Naive thymus-derived CD8-positive, alpha-beta T cell (primary cell): ENCODE measurements around the gene LMBR1. TPM values are rescaled to one million over a fixed set of nuclear protein-coding genes. Genes with fewer than 3 reads are reported as not detected.
"Not testable (repeated sequence)": the region's sequence is repeated elsewhere in the genome, so short reads cannot be mapped to it uniquely, and the experiment has no call there.

Experiments
- ATAC-seq, 2 donors: fragments of 150-1000 bp; cut with Tn5 transposase in 1 of 2; sonication (Bioruptor Pico), chemical (Tn5 transposase) in 1 of 2; 1 replicate in 1 of 2; 2 replicates in 1 of 2; pipeline ENCODE4 v1.10.0; 2021; ENCODE audit warnings: mild to moderate bottlenecking in 2 of 2, moderate library complexity in 2 of 2
- POLR2A ChIA-PET: fragments of 350-600 bp; sonication (Branson Sonifier 250); formaldehyde crosslinking; loops from one replicate; lab custom pipeline; 2021; ENCODE audit warnings: antibody characterized with exemption; lab: Charles Lee
- DNase-seq, 10 donors: peaks; one replicate each; pipeline versions ENCODE4 v3.0.0 to v3.0.0-alpha.2; 2020 to 2022
- H3K27ac Mint-ChIP-seq, 10 donors: one replicate each; pipeline ENCODE4 v1.8.0; 2020 to 2022; ENCODE audit warnings: mild to moderate bottlenecking in 10 of 10, mixed read lengths in 10 of 10, moderate library complexity in 4 of 10, inconsistent platforms in 1 of 10
- H3K27me3 Mint-ChIP-seq, 5 donors: one replicate each; pipeline ENCODE4 v1.8.0; 2021 to 2022; ENCODE audit warnings: mixed read lengths in 5 of 5
- H3K36me3 Mint-ChIP-seq, 3 donors: one replicate each; pipeline ENCODE4 v1.8.0; 2020 to 2022; ENCODE audit warnings: mixed read lengths in 3 of 3, mild to moderate bottlenecking in 2 of 3, inconsistent platforms in 1 of 3
- H3K4me1 Mint-ChIP-seq, 4 donors: one replicate each; pipeline ENCODE4 v1.8.0; 2021 to 2022; ENCODE audit warnings: mixed read lengths in 4 of 4
- H3K4me3 Mint-ChIP-seq, 10 donors: one replicate each; pipeline ENCODE4 v1.8.0; 2020 to 2022; ENCODE audit warnings: mild to moderate bottlenecking in 10 of 10, mixed read lengths in 10 of 10, moderate library complexity in 6 of 10, inconsistent platforms in 1 of 10
- H3K9me3 Mint-ChIP-seq, 9 donors: one replicate each; pipeline ENCODE4 v1.8.0; 2020 to 2022; ENCODE audit warnings: mixed read lengths in 9 of 9, mild to moderate bottlenecking in 3 of 9, inconsistent platforms in 1 of 9, moderate library complexity in 1 of 9
- polyA plus RNA-seq, 3 donors: library from polyadenylated mRNA; unstranded; fragments of 300-500 nt; fragmentation: Illumina TruSeq; gene quantifications; one replicate each; pipeline ENCODE4 v1.2.3, GENCODE V29; 2021
- total RNA-seq, 8 experiments: library from RNA in 2 of 8; stranded (reverse) in 2 of 8; gene quantifications; one replicate each; pipeline ENCODE4 v1.2.3 and lab custom pipeline; 2021 to 2026

The LMBR1 gene
- total and polyA plus RNA-seq, 5 experiments from 2014 or later: 41.9 to 157 (median 45.9) TPM

DNA sequence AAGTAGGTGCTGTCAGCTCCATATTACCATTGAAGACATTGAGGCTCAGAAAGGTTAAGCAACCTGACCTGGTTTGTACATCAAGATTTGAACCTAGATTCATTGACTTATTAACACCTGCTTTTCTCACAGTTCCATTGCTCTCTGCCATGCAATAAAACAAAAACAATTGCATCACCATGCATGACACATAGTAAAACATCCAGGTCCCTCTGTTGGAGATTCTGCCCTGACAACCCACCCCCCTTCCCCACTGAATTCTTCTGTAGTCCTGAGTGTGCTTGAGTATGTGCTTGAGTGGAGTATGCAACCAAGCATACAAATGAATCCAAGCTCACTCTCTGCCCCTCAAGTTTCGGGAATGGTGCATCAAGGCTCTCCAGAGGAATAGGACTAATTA is 6.0 kb upstream of the LMBR1 start:
- POLR2A ChIA-PET: no interaction called here
- Mint-ChIP-seq H3K9me3 (no peaks in the 10 kb centered on the region), H3K4me3 (no peak overlapping the region), H3K27ac (peak overlapping the region in 3 of 10 donors; percentile 9 to 60 (median 19)), H3K4me1 (peaks cover 12 to 42% (median 34%) of the 10 kb centered on the region in 4 donors), H3K36me3 (no peaks in the 10 kb centered on the region), H3K27me3 (peaks cover 0 to 4% (median 0%) of the 10 kb centered on the region in 5 donors)
- DNase-seq (no peak), ATAC-seq (no peak)

GRCh38 chr7:156897673-156898072 is 4.7 kb upstream of the LMBR1 start:
- DNase-seq (no peak), ATAC-seq (no peak)
- H3K27me3 Mint-ChIP-seq: peaks cover 0 to 4% (median 0%) of the 10 kb centered on the region in 5 donors
- H3K4me1 Mint-ChIP-seq: peaks cover 6 to 36% (median 23%) of the 10 kb centered on the region in 4 donors
- H3K27ac Mint-ChIP-seq: peak overlapping the region in 2 of 10 donors; percentile 53 to 58
- H3K36me3 Mint-ChIP-seq: no peaks in the 10 kb centered on the region
- H3K4me3 Mint-ChIP-seq: no peak overlapping the region
- no peaks in the 10 kb centered on the region for H3K9me3 Mint-ChIP-seq
- POLR2A ChIA-PET: no interaction called here

GRCh38 chr7:156896388-156897022 is 3.5 kb upstream of the LMBR1 start:
- POLR2A ChIA-PET: no interaction called here
- H3K4me3 Mint-ChIP-seq: no peak overlapping the region
- no peak for DNase-seq
- H3K9me3 Mint-ChIP-seq: no peaks in the 10 kb centered on the region
- peak overlapping the region in 4 of 10 donors; percentile 12 to 54 (median 33) for H3K27ac Mint-ChIP-seq
- peaks cover 0 to 3% (median 0%) of the 10 kb centered on the region in 5 donors for H3K27me3 Mint-ChIP-seq
- H3K36me3 Mint-ChIP-seq: no peaks in the 10 kb centered on the region
- H3K4me1 Mint-ChIP-seq: peaks cover 8 to 40% (median 29%) of the 10 kb centered on the region in 4 donors
- ATAC-seq: no peak

- Mint-ChIP-seq H3K27me3 (no peaks in the 10 kb centered on the region), H3K9me3 (no peaks in the 10 kb centered on the region), H3K4me3 (peak overlapping the region; percentile 26 to 94 (median 78)), H3K27ac (peak overlapping the region in 8 of 10 donors; percentile 8 to 88 (median 37)), H3K36me3 (no peaks in the 10 kb centered on the region), H3K4me1 (peaks cover 11 to 50% (median 36%) of the 10 kb centered on the region in 4 donors)
- POLR2A ChIA-PET: no interaction called here
- no peak for ATAC-seq
- no peak for DNase-seq
Measured at GRCh38 chr7:156895024-156895780, 2.2 kb upstream of the LMBR1 start.

GRCh38 chr7:156892081-156892800 is 742 bp downstream of the LMBR1 start:
- Mint-ChIP-seq H3K36me3 (peaks cover 0 to 16% (median 5%) of the 10 kb centered on the region in 3 donors), H3K27ac (peak overlapping the region; percentile 80 to 96 (median 90)), H3K4me1 (peaks cover 19 to 63% (median 54%) of the 10 kb centered on the region in 4 donors), H3K27me3 (no peaks in the 10 kb centered on the region), H3K9me3 (no peaks in the 10 kb centered on the region), H3K4me3 (peak overlapping the region; percentile 83 to 95 (median 90))
- ATAC-seq (peak; percentile 37 to 51), DNase-seq (peak; percentile 56 to 91 (median 68))
- POLR2A ChIA-PET: interaction anchor here (0.9 to 2.1 kb wide), 3 partner anchors 12 to 58 kb away, joined by 4 to 44 read pairs (median 15); partner anchors contain the start of gene NOM1

- ATAC-seq: no peak
- Mint-ChIP-seq H3K4me1 (peaks cover 21 to 54% (median 52%) of the 10 kb centered on the region in 4 donors), H3K27ac (peak overlapping the region in 4 of 10 donors; percentile 1 to 65 (median 29)), H3K9me3 (no peaks in the 10 kb centered on the region), H3K36me3 (peaks cover 0 to 28% (median 9%) of the 10 kb centered on the region in 3 donors), H3K27me3 (no peaks in the 10 kb centered on the region), H3K4me3 (peak overlapping the region in 5 of 10 donors; percentile 5 to 77 (median 40))
- POLR2A ChIA-PET: interaction anchor here (0.6 kb wide), 1 partner anchor 60 kb away, joined by 4 read pairs; the partner anchor contains the start of gene NOM1
- DNase-seq: no peak
Measured at GRCh38 chr7:156889746-156890145, 3.2 kb downstream of the LMBR1 start.

DNA sequence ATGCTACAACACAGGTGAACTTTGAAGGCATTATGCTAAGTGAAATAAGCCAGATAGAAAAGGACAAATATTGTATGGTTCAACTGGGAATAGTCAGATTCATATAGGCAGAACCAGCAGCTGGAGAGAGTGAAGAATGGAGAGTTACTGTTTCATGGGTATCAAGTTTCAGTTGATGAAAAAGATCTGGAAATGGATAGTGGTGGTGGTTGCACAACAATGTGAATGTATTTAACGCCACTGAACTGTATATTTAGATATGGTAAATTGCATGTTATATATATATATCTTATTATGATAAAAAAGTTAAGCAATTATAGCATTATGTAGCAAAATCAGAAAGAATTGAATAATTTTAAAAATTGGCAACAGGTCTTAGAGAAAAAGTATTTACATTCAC is 3.9 kb downstream of the LMBR1 start:
- ATAC-seq (no peak), DNase-seq (no peak)
- H3K27me3 Mint-ChIP-seq: no peaks in the 10 kb centered on the region
- peaks cover 26 to 57% (median 54%) of the 10 kb centered on the region in 4 donors for H3K4me1 Mint-ChIP-seq
- H3K27ac Mint-ChIP-seq: peak overlapping the region in 2 of 10 donors; percentile 1 to 65
- peaks cover 0 to 33% (median 9%) of the 10 kb centered on the region in 3 donors for H3K36me3 Mint-ChIP-seq
- POLR2A ChIA-PET: interaction anchor here (0.6 kb wide), 1 partner anchor 61 kb away, joined by 4 read pairs; the partner anchor contains the start of gene NOM1
- H3K4me3 Mint-ChIP-seq: peak overlapping the region in 1 of 10 donors; percentile 77
- H3K9me3 Mint-ChIP-seq: no peaks in the 10 kb centered on the region

GRCh38 chr7:156886020-156886795 is 6.8 kb downstream of the LMBR1 start:
- Mint-ChIP-seq H3K4me1 (peaks cover 34 to 70% (median 65%) of the 10 kb centered on the region in 4 donors), H3K27me3 (no peaks in the 10 kb centered on the region), H3K27ac (no peak overlapping the region), H3K9me3 (no peaks in the 10 kb centered on the region), H3K36me3 (peaks cover 0 to 54% (median 21%) of the 10 kb centered on the region in 3 donors), H3K4me3 (peak overlapping the region in 1 of 10 donors; percentile 12)
- ATAC-seq (peak in 1 of 2 donors; percentile 20), DNase-seq (no peak)
- POLR2A ChIA-PET: interaction anchor here (0.5 kb wide), 1 partner anchor 359 kb away, joined by 5 read pairs; no protein-coding TSS in a partner anchor

DNA sequence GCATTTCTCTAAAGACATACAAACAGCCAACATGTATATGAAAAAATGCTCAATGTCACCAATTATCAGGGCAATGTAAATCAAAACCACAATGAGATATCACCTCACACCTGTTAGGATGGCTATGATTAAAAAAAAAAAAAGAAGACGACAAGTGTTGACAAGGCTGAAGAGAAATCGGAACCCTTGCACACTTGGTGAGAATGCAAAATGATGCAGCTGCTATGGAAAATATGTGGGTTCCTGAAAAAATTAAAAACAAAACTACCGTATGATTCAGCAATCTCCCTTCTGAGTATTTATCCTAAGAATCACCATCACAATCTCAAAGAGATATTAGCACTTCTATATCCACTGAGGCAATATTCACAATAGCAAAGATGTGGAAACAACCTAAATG is 11.3 kb downstream of the LMBR1 start:
- no peaks in the 10 kb centered on the region for H3K27me3 Mint-ChIP-seq
- H3K36me3 Mint-ChIP-seq: peaks cover 20 to 56% (median 53%) of the 10 kb centered on the region in 3 donors
- H3K27ac Mint-ChIP-seq: no peak overlapping the region
- no peak for DNase-seq
- POLR2A ChIA-PET: no interaction called here
- no peak overlapping the region for H3K4me3 Mint-ChIP-seq
- no peak for ATAC-seq
- peaks cover 4 to 30% (median 18%) of the 10 kb centered on the region in 9 donors for H3K9me3 Mint-ChIP-seq
- H3K4me1 Mint-ChIP-seq: peaks cover 27 to 78% (median 69%) of the 10 kb centered on the region in 4 donors

- ATAC-seq: no peak
- Mint-ChIP-seq H3K9me3 (peaks cover 15 to 48% (median 28%) of the 10 kb centered on the region in 9 donors), H3K4me1 (peaks cover 12 to 58% (median 51%) of the 10 kb centered on the region in 4 donors), H3K27ac (no peak overlapping the region), H3K4me3 (peak overlapping the region in 1 of 10 donors; percentile 16), H3K36me3 (peaks cover 42 to 65% (median 54%) of the 10 kb centered on the region in 3 donors), H3K27me3 (no peaks in the 10 kb centered on the region)
- POLR2A ChIA-PET: no interaction called here
- DNase-seq: no peak
Measured at GRCh38 chr7:156875766-156876165, 17.2 kb downstream of the LMBR1 start.

GRCh38 chr7:156868363-156868762 is 24.6 kb downstream of the LMBR1 start:
- H3K4me3 Mint-ChIP-seq, H3K9me3 Mint-ChIP-seq, H3K27me3 Mint-ChIP-seq, ATAC-seq, DNase-seq, H3K27ac Mint-ChIP-seq: not testable (repeated sequence)
- Mint-ChIP-seq H3K4me1 (peaks cover 24 to 58% (median 52%) of the 10 kb centered on the region in 4 donors), H3K36me3 (peaks cover 3 to 57% (median 39%) of the 10 kb centered on the region in 3 donors)
- POLR2A ChIA-PET: interaction anchor here (1.0 kb wide), 1 partner anchor 15 kb away, joined by 3 read pairs; no protein-coding TSS in a partner anchor
